Liver (tissue), 9 donors: ENCODE measurements around the gene HHAT. TPM values are rescaled to one million over a fixed set of nuclear protein-coding genes. Genes with fewer than 3 reads are reported as not detected.

Experiments
- DNase-seq: peaks from one replicate; pipeline ENCODE4 v3.0.0-alpha.2; 2017; ENCODE audit warnings: low spot score
- H3K27ac ChIP-seq, 2 donors: one replicate each; pipeline ENCODE4 v1.7.0; 2013; ENCODE audit warnings: inconsistent platforms in 2 of 2, low read length in 2 of 2, control low read depth in 1 of 2, low read depth in 1 of 2, mild to moderate bottlenecking in 1 of 2
- H3K27me3 ChIP-seq, 4 donors: one replicate each; pipeline versions ENCODE4 v1.6.1 to v1.7.0; 2013; ENCODE audit warnings: low read length in 3 of 4, inconsistent platforms in 1 of 4, mild to moderate bottlenecking in 1 of 4, moderate library complexity in 1 of 4; ENCODE audit not compliant: control insufficient read depth in 4 of 4, insufficient read depth in 4 of 4
- H3K36me3 ChIP-seq, 4 donors: one replicate each; pipeline versions ENCODE4 v1.6.1 to v1.7.0; 2013; ENCODE audit warnings: low read length in 3 of 4, mild to moderate bottlenecking in 3 of 4, low read depth in 1 of 4, moderate library complexity in 1 of 4; ENCODE audit not compliant: control insufficient read depth in 4 of 4, insufficient read depth in 3 of 4
- H3K4me1 ChIP-seq, 4 donors: one replicate each; pipeline versions ENCODE4 v1.6.1 to v1.7.0; 2013; ENCODE audit warnings: low read length in 3 of 4, mild to moderate bottlenecking in 3 of 4, moderate library complexity in 1 of 4; ENCODE audit not compliant: control insufficient read depth in 4 of 4, insufficient read depth in 4 of 4
- H3K4me3 ChIP-seq, 3 donors: one replicate each; pipeline versions ENCODE4 v1.6.1 to v1.7.0; 2013; ENCODE audit warnings: low read length in 3 of 3, control low read depth in 1 of 3, low read depth in 1 of 3, mild to moderate bottlenecking in 1 of 3
- H3K9ac ChIP-seq, 2 donors: one replicate each; pipeline ENCODE4 v1.7.0; 2013; ENCODE audit warnings: low read length in 2 of 2, mild to moderate bottlenecking in 2 of 2, moderate library complexity in 2 of 2, control low read depth in 1 of 2, low read depth in 1 of 2
- H3K9me3 ChIP-seq, 4 donors: one replicate each; pipeline versions ENCODE4 v1.6.1 to v1.7.0; 2013; ENCODE audit warnings: low read length in 3 of 4; ENCODE audit not compliant: control insufficient read depth in 4 of 4
- ATF3 ChIP-seq: IDR thresholded peaks from 2 replicates; pipeline ENCODE4 v1.6.1; 2016; ENCODE audit warnings: antibody characterized with exemption
- CTCF ChIP-seq: fragments of 150-350 bp; IDR thresholded peaks from 2 replicates; pipeline ENCODE4 v1.5.1; 2017; ENCODE audit warnings: improper control_type of control experiment, low read depth, low read length; ENCODE audit not compliant: missing input control
- EGR1 ChIP-seq, 2 donors: IDR thresholded peaks; 2 replicates each; pipeline ENCODE4 v1.6.1; 2016 to 2018; ENCODE audit warnings: antibody characterized with exemption in 2 of 2, low read depth in 2 of 2
- FOXA1 ChIP-seq: IDR thresholded peaks from 2 replicates; pipeline ENCODE4 v1.6.1; 2016; ENCODE audit warnings: antibody characterized with exemption
- FOXA2 ChIP-seq: IDR thresholded peaks from 2 replicates; pipeline ENCODE4 v1.6.1; 2016; ENCODE audit warnings: antibody characterized with exemption
- GABPA ChIP-seq, 2 donors: IDR thresholded peaks in 1 of 2; conservative IDR thresholded peaks in 1 of 2; 2 replicates each; pipeline ENCODE4 v1.6.1; 2016; ENCODE audit warnings: antibody characterized with exemption in 2 of 2, mild to moderate bottlenecking in 1 of 2, moderate library complexity in 1 of 2
- HNF4A ChIP-seq, 2 donors: conservative IDR thresholded peaks; 2 replicates each; pipeline ENCODE4 v1.6.1; 2016; ENCODE audit warnings: antibody characterized with exemption in 2 of 2, mild to moderate bottlenecking in 2 of 2
- HNF4G ChIP-seq: IDR thresholded peaks from 2 replicates; pipeline ENCODE4 v1.6.1; 2016; ENCODE audit warnings: antibody characterized with exemption
- JUND ChIP-seq, 2 donors: IDR thresholded peaks; 2 replicates each; pipeline ENCODE4 v1.6.1; 2016; ENCODE audit warnings: antibody characterized with exemption in 2 of 2
- MAX ChIP-seq: IDR thresholded peaks from 2 replicates; pipeline ENCODE4 v1.6.1; 2016; ENCODE audit warnings: antibody characterized with exemption
- NR2F2 ChIP-seq: IDR thresholded peaks from 2 replicates; pipeline ENCODE4 v1.6.1; 2016; ENCODE audit warnings: antibody characterized with exemption
- RAD21 ChIP-seq, 2 donors: IDR thresholded peaks; 2 replicates each; pipeline ENCODE4 v1.6.1; 2016; ENCODE audit warnings: antibody characterized with exemption in 2 of 2, mild to moderate bottlenecking in 2 of 2
- REST ChIP-seq: IDR thresholded peaks from 2 replicates; pipeline ENCODE4 v1.6.1; 2016; ENCODE audit warnings: antibody characterized with exemption, mild to moderate bottlenecking
- RXRA ChIP-seq, 2 donors: IDR thresholded peaks; 2 replicates each; pipeline ENCODE4 v1.6.1; 2017 to 2018; ENCODE audit warnings: antibody characterized with exemption in 2 of 2, mild to moderate bottlenecking in 1 of 2
- SP1 ChIP-seq: IDR thresholded peaks from 2 replicates; pipeline ENCODE4 v1.6.1; 2018; ENCODE audit warnings: antibody characterized with exemption, mild to moderate bottlenecking
- TAF1 ChIP-seq: conservative IDR thresholded peaks from 2 replicates; pipeline ENCODE4 v1.6.1; 2016; ENCODE audit warnings: antibody characterized with exemption, mild to moderate bottlenecking
- YY1 ChIP-seq: IDR thresholded peaks from 2 replicates; pipeline ENCODE4 v1.6.1; 2016; ENCODE audit warnings: antibody characterized with exemption, mild to moderate bottlenecking
- ZBTB33 ChIP-seq: IDR thresholded peaks from 2 replicates; pipeline ENCODE4 v1.6.1; 2016; ENCODE audit warnings: antibody characterized with exemption
- WGBS: extraction: QIAGEN DNeasy Blood & Tissue Kit; methylation state at CpG from one replicate; pipeline ENCODE4 v1.1.7; 2013; 5-methylcytosine and 5-hydroxymethylcytosine counted together
- polyA plus RNA-seq, 2 donors: library from polyadenylated mRNA; stranded (reverse) in 1 of 2; unstranded in 1 of 2; fragments of 200-250 nt in 1 of 2; fragments of >200 nt in 1 of 2; fragmentation: Nextera tagmentation in 1 of 2; extraction: Ambion mirVana in 1 of 2; gene quantifications; one replicate each; pipeline versions ENCODE4 v1.2.1 to v1.2.3, GENCODE V29; 2013 to 2015
- total RNA-seq, 2 donors: library from RNA; depleted of rRNA; stranded (reverse); fragments of >200 nt; gene quantifications; one replicate each; pipeline ENCODE4 v1.2.3, GENCODE V29; 2014
- donor health status: healthy.
- donor health status: healthy.
- donor health status: healthy.
- donor health status: healthy.
- donor health status: healthy.

Gene HHAT
- total and polyA plus RNA-seq, 4 donors, result 1.3 to 2.2 (median 1.6) TPM

- TF ChIP-seq FOXA1, result no peak
- TF ChIP-seq NR2F2, result no peak
- TF ChIP-seq ZBTB33, result no peak
- no peak for TF ChIP-seq CTCF
- TF ChIP-seq RXRA (IDR thresholded peaks at IDR 0.05), result no peak
- TF ChIP-seq ATF3, result no peak
- WGBS, result 96% methylated on average over 33 of the region's 33 CpGs
These were observed 354.8 kb downstream of the HHAT start for GRCh38 chr1:210683403-210684047.

GRCh38 chr1:210684466-210685294 is 356.0 kb downstream of the HHAT start:
- no peak overlapping the region for H3K27ac ChIP-seq
- no peaks in the 10 kb centered on the region for H3K36me3 ChIP-seq
- no peak for DNase-seq
- H3K9me3 ChIP-seq, result no peaks in the 10 kb centered on the region
- H3K9ac ChIP-seq, result no peak overlapping the region
- 74% methylated on average over 5 of the region's 5 CpGs for WGBS
- H3K27me3 ChIP-seq, result no peaks in the 10 kb centered on the region
- H3K4me1 ChIP-seq, result peaks cover 6 to 11% (median 9%) of the 10 kb centered on the region in 4 donors
- no peak overlapping the region for H3K4me3 ChIP-seq
- no peak for TF ChIP-seq HNF4A (conservative IDR thresholded peaks at IDR 0.05)
- no peak for TF ChIP-seq CTCF
- no peak for TF ChIP-seq RXRA (IDR thresholded peaks at IDR 0.05)
- no peak for TF ChIP-seq RAD21 (IDR thresholded peaks at IDR 0.05)
- no peak for TF ChIP-seq ATF3
- TF ChIP-seq TAF1, result no peak
- no peak for TF ChIP-seq YY1
- TF ChIP-seq MAX, result no peak
- no peak for TF ChIP-seq SP1
- no peak for TF ChIP-seq FOXA1
- TF ChIP-seq REST, result no peak
- no peak for TF ChIP-seq JUND (IDR thresholded peaks at IDR 0.05)
- no peak for TF ChIP-seq HNF4G
- TF ChIP-seq GABPA (IDR thresholded peaks at IDR 0.05 in 1 of 2, conservative IDR thresholded peaks at IDR 0.05 in 1 of 2), result no peak
- TF ChIP-seq EGR1 (IDR thresholded peaks at IDR 0.05; ENCODE audit: low read depth in 2 of 2), result no peak
- TF ChIP-seq NR2F2, result no peak
- TF ChIP-seq FOXA2, result no peak

More at GRCh38 chr1:210683403-210684047, 354.8 kb downstream of the HHAT start:
- H3K27me3 ChIP-seq, result no peaks in the 10 kb centered on the region
- no peaks in the 10 kb centered on the region for H3K36me3 ChIP-seq
- H3K4me1 ChIP-seq, result peaks cover 4 to 11% (median 9%) of the 10 kb centered on the region in 4 donors
- H3K27ac ChIP-seq, result no peak overlapping the region
- H3K9ac ChIP-seq, result no peak overlapping the region
- H3K9me3 ChIP-seq, result no peaks in the 10 kb centered on the region
- no peak overlapping the region for H3K4me3 ChIP-seq
- DNase-seq, result no peak
